HEK293 (cell line): ENCODE results near the gene SAFB.

ENCODE experiments used
- CTCF ChIA-PET: fragments of 350-600 bp; formaldehyde crosslinking; extraction: SDS; loops from one replicate; lab custom pipeline; 2021; ENCODE audit warnings: antibody characterized with exemption; lab: Yijun Ruan, JAX
- POLR2A ChIA-PET: fragments of 300-600 bp; formaldehyde crosslinking; extraction: SDS; loops from one replicate; lab custom pipeline; 2020; ENCODE audit warnings: antibody characterized with exemption, inconsistent platforms; lab: Yijun Ruan, JAX
- H3K27ac ChIP-seq: fragments of 200-500 bp; sonication (Bioruptor generic); 2 replicates; pipeline ENCODE4 v1.5.1; 2014; ENCODE audit warnings: low read depth, low read length, control low read depth, inconsistent platforms; ENCODE audit errors: extremely low read depth
- H3K36me3 ChIP-seq, 2 experiments: fragments of 200-500 bp in 1 of 2; sonication (Bioruptor generic) in 1 of 2; 1 replicate in 1 of 2; 2 replicates in 1 of 2; pipeline ENCODE4 v1.5.1; 2014 to 2017; ENCODE audit warnings: inconsistent platforms in 2 of 2, low read length in 2 of 2; ENCODE audit not compliant: control insufficient read depth in 2 of 2, insufficient read depth in 1 of 2
- H3K4me1 ChIP-seq: fragments of 200-500 bp; sonication (Bioruptor generic); 2 replicates; pipeline ENCODE4 v1.5.1; 2014; ENCODE audit warnings: mild to moderate bottlenecking, low read length, inconsistent platforms; ENCODE audit not compliant: control insufficient read depth, insufficient read depth
- H3K4me3 ChIP-seq: 2 replicates; pipeline ENCODE4 v1.5.1; 2011; ENCODE audit warnings: low read depth, mild to moderate bottlenecking, control low read depth, low read length, moderate library complexity
- H3K9me3 ChIP-seq: fragments of 200-500 bp; sonication (Bioruptor generic); 2 replicates; pipeline ENCODE4 v1.5.1; 2014; ENCODE audit warnings: low read depth, low read length, inconsistent platforms; ENCODE audit not compliant: control insufficient read depth, insufficient read depth
- FEZF1 ChIP-seq: fragments of 450-650 bp; formaldehyde crosslinking; IDR thresholded peaks from 2 replicates; pipeline ENCODE4 v1.5.1; 2016; ENCODE audit warnings: missing biosample characterization, missing genetic modification characterization
- REPIN1 ChIP-seq: fragments of 450-650 bp; formaldehyde crosslinking; IDR thresholded peaks from 2 replicates; pipeline ENCODE4 v1.5.1; 2017; ENCODE audit warnings: missing biosample characterization, missing genetic modification characterization, low read depth
- ZNF391 ChIP-seq: fragments of 450-650 bp; formaldehyde crosslinking; IDR thresholded peaks from 2 replicates; pipeline ENCODE4 v1.5.1; 2016; ENCODE audit warnings: low read depth, missing biosample characterization, missing genetic modification characterization, borderline replicate concordance
- ZNF785 ChIP-seq: fragments of 450-650 bp; formaldehyde crosslinking; IDR thresholded peaks from 2 replicates; pipeline ENCODE4 v1.5.1; 2016; ENCODE audit warnings: missing biosample characterization, missing genetic modification characterization
- TF ChIP-seq, protein P1 (sequence below): fragments of 450-650 bp; formaldehyde crosslinking; IDR thresholded peaks from 2 replicates; pipeline ENCODE4 v1.5.1; 2016; ENCODE audit warnings: missing biosample characterization, missing genetic modification characterization
- TF ChIP-seq, protein P2 (sequence below): fragments of 450-650 bp; formaldehyde crosslinking; IDR thresholded peaks from 2 replicates; pipeline ENCODE4 v1.5.1; 2017; ENCODE audit warnings: missing biosample characterization, missing genetic modification characterization
- TF ChIP-seq, protein P3 (sequence below): fragments of 450-650 bp; formaldehyde crosslinking; conservative IDR thresholded peaks from 2 replicates; pipeline ENCODE4 v1.5.1; 2016; ENCODE audit warnings: low read depth, missing biosample characterization, missing genetic modification characterization

SAFB gene

DNA sequence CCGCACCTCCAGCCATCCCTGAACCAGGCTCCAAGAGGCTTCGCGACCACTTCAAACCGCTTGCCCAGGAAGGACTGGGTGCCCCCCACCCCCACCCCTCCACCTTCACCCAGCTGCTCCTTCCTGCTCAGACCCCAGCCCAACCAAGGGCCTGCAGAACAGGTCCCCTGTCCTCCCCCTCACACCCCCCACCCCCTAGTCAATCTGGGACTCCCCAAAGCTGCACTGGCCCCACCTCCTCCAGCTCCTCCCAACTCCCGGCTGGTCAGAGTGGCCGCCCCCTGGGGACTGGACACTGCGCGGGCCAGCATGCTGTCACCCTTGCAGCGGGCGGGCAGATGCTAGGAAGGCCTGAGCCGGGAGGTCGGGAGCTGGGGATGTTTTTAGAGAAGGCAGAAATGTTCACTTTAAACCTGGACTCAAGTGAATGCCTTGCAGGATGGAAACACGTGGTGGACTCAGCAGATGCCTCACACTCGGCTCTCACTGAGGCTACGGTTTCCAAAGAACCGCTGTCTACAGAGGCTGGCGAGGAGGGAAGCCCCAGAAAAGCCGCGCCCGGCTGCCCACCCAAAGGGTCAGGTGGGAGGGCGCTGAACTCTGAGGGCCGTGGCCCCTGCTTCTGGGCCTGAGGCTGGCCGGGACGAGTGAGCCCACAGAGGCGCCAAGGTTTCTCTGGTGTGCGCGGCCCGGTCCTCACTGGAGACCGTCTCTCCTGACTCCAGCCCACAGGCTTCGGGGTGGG, 75.2 kb downstream of the SAFB start (continued):
- TF ChIP-seq, protein P1, sequence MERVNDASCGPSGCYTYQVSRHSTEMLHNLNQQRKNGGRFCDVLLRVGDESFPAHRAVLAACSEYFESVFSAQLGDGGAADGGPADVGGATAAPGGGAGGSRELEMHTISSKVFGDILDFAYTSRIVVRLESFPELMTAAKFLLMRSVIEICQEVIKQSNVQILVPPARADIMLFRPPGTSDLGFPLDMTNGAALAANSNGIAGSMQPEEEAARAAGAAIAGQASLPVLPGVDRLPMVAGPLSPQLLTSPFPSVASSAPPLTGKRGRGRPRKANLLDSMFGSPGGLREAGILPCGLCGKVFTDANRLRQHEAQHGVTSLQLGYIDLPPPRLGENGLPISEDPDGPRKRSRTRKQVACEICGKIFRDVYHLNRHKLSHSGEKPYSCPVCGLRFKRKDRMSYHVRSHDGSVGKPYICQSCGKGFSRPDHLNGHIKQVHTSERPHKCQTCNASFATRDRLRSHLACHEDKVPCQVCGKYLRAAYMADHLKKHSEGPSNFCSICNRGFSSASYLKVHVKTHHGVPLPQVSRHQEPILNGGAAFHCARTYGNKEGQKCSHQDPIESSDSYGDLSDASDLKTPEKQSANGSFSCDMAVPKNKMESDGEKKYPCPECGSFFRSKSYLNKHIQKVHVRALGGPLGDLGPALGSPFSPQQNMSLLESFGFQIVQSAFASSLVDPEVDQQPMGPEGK (tag by site-specific recombination), result 0 out of 2 replicates have a peak, but pooled peaks have one; percentile 5
- no peak for TF ChIP-seq ZNF785
- TF ChIP-seq, protein P2, sequence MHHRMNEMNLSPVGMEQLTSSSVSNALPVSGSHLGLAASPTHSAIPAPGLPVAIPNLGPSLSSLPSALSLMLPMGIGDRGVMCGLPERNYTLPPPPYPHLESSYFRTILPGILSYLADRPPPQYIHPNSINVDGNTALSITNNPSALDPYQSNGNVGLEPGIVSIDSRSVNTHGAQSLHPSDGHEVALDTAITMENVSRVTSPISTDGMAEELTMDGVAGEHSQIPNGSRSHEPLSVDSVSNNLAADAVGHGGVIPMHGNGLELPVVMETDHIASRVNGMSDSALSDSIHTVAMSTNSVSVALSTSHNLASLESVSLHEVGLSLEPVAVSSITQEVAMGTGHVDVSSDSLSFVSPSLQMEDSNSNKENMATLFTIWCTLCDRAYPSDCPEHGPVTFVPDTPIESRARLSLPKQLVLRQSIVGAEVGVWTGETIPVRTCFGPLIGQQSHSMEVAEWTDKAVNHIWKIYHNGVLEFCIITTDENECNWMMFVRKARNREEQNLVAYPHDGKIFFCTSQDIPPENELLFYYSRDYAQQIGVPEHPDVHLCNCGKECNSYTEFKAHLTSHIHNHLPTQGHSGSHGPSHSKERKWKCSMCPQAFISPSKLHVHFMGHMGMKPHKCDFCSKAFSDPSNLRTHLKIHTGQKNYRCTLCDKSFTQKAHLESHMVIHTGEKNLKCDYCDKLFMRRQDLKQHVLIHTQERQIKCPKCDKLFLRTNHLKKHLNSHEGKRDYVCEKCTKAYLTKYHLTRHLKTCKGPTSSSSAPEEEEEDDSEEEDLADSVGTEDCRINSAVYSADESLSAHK, result no peak
- no peak for TF ChIP-seq REPIN1
- TF ChIP-seq, protein P3, sequence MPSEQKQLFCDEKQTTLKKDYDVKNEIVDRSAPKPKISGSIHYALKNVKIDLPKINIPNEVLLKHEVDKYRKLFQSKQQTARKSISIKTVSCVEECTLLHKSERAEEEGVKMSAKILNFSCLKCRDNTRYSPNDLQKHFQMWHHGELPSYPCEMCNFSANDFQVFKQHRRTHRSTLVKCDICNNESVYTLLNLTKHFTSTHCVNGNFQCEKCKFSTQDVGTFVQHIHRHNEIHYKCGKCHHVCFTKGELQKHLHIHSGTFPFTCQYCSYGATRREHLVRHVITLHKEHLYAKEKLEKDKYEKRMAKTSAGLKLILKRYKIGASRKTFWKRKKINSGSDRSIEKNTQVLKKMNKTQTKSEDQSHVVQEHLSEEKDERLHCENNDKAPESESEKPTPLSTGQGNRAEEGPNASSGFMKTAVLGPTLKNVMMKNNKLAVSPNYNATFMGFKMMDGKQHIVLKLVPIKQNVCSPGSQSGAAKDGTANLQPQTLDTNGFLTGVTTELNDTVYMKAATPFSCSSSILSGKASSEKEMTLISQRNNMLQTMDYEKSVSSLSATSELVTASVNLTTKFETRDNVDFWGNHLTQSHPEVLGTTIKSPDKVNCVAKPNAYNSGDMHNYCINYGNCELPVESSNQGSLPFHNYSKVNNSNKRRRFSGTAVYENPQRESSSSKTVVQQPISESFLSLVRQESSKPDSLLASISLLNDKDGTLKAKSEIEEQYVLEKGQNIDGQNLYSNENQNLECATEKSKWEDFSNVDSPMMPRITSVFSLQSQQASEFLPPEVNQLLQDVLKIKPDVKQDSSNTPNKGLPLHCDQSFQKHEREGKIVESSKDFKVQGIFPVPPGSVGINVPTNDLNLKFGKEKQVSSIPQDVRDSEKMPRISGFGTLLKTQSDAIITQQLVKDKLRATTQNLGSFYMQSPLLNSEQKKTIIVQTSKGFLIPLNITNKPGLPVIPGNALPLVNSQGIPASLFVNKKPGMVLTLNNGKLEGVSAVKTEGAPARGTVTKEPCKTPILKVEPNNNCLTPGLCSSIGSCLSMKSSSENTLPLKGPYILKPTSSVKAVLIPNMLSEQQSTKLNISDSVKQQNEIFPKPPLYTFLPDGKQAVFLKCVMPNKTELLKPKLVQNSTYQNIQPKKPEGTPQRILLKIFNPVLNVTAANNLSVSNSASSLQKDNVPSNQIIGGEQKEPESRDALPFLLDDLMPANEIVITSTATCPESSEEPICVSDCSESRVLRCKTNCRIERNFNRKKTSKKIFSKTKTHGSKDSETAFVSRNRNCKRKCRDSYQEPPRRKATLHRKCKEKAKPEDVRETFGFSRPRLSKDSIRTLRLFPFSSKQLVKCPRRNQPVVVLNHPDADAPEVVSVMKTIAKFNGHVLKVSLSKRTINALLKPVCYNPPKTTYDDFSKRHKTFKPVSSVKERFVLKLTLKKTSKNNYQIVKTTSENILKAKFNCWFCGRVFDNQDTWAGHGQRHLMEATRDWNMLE (tag by site-specific recombination), result no peak

DNA sequence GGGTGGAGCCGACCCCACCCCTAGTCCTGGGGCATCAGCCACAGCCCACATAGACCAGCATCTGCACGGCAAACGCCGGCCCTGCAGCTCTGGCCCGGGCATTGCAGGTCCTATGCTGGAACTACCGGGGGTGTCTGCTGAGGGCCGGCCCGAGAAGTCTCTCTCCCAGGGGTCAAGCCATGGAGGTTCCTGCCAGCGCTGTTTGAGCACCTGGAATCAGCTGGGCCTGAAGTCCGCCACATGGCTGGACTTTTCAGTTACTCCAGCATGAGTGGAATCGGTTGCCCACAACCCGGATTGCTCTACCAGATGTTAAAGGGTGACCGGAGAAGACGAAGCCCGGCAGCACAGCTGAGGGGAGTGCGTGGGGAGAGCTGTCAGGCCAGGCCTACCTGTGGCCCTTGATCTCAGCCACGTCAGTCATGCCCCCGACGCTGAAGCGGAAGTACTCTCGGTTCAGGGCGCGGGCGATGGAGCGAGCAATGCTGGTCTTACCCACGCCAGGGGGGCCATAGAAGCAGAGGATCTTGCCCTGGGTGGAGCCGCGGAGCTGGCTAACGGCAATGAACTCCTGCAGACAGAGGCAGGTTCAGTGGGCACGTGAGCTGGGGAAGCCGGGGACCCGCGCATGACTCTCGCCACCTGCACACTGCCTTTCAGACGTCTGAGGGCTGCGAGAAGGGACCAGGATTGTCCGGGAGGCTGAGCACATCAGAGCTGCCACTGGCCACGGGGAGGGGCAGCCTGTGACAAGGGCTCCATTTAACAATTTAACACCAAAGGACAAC, 75.9 kb downstream of the SAFB start:
- Histone ChIP-seq H3K4me3 (no peak overlapping the region), H3K4me1 (no peaks in the 10 kb centered on the region; the same call in 1 of the 2 replicates), H3K9me3 (no peaks in the 10 kb centered on the region), H3K27ac (peak overlapping the region; percentile 43; the same call in 1 of the 2 replicates), H3K36me3 (peaks cover 13 to 66% of the 10 kb centered on the region in 2 experiments; a peak in 2 of 3 replicates)
- TF ChIP-seq, protein P1 (tag by site-specific recombination), result no peak; the same call in 1 of the 2 replicates
- TF ChIP-seq ZNF391 (tag by site-specific recombination) (0 out of 2 replicates have a peak, but pooled peaks have one; percentile 11), FEZF1 (no peak)
- ChIA-PET POLR2A (interaction anchor here (0.5 to 2.1 kb wide), 5 partner anchors 9 to 1026 kb away, joined by 3 to 9 read pairs (median 5); partner anchors contain the start of genes NRTN and RPL36), CTCF (interaction anchor here (0.5 to 2.4 kb wide), 3 partner anchors 9 to 321 kb away, joined by 3 to 8 read pairs (median 5); no protein-coding TSS in a partner anchor)
